Measurements from ENCODE around the gene CLDN4.
"Not testable (repeated sequence)": the region's sequence is repeated elsewhere in the genome, so short reads cannot be mapped to it uniquely, and the experiment has no call there.

Gene CLDN4

DNA sequence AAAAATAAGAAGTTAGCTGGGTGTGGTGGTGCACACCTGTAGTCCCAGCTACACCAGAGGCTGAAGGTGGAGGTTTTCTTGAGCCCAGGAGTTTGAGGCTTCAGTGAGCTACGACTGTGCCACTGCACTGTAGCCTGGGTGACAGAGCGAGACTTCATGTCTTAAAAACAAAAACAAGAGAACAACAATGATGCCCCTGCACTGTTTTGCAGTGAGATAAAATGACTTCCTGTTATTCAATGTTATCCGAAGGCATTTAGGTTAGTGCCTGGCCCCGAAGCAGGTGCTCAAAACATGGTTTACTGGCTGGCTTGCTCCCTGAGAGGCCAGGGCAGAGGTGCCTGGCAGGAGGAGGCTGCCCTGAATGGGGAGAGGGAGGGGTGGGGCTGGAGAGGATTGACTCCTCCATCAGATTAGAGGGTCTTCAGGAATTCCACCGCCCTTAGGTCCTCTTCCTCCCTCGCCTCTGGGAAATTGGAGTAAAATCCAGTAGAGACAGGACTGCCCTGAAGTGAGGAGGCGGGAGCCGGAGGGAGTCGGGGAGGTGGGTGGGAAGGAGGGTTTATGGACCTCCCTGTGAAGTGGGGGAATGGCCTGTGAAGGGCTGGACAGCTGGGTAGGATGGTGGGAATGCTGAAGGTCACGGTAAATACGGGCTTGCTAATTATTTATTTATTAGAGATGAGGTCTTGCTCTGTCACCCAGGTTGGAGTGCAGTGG lies 6.8 kb upstream of the CLDN4 start:
- DNase-seq, result no peak

DNA sequence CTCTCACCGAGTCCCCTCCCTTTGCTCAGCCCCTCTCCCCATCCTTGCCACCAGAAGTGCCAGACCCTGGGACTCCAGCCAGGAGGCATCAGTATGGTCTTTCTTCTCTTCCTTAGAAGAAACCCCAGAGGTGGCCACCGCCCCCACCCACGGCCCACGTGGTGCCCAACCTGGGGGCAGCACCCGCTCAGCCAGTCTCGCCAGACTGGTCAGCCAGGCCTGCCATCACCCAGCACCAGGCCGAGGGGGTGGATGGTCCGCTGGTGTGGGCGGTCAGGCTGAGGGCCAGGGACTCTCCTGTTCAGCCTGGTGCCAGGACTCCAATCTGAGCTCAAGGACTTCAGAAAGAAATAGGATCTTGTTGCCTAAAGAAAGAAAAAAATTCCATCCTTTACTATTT lies 5.8 kb upstream of the CLDN4 start:
- DNase-seq, result no peak

DNA sequence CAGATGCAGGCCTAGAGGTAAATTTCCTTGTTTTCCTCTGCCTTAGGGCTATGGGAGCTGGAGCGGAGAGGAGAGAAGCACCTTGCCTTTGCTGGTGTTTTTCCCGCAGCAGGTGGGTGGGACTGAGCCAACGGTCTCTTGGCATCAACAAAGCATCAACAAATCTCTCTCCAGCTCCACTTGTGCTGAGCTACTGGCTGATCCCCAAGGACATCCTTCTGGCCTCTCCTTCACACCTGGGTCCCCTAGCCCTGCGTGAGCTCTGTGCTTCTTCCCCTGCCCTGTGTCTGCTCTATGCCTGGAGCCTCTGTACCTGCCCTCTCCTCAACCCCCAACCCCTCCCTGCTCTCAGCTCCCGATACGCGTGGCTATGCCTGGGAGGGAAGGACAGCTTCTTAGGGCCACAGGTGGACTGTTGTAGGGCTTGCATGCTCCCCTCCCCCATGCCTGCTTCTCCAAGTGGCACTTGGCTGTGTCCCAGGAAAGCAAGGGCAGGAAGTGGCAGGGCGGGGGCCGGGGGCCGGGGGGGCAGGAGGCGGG lies 3.2 kb upstream of the CLDN4 start:
- DNase-seq, result peak; percentile 100

DNA sequence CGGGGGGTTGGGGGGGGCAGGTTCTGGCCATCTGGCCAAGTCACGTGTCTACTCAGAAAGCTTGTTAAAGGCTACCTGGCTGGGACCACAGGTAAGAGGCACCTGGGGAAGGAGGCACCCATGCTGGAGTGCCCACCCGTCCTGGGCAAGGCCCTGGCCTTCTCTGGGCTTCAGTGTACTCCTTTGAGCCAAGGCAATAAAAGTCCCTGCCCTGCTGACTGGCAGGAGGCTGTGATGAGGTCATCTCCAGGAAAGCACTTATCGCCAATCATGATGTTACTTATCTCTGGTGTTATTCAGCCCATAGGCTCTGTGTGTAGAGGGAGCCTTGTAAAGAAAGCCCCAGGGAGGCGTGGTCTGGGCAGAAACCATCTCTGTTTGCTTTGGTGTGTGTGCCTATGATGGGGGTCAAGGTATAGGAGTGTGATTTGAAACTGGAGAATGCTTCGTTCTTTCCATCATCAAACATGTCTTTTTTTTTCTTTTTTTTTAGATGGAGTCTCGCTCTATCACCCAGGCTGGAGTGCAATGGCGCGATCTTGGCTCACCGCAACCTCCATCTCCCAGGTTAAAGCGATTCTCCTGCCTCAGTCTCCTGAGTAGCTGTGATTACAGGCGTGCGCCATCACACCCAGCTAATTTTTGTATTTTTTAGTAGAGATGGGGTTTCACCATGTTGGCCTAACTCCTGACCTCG lies 2.5 kb upstream of the CLDN4 start:
- DNase-seq, result peak; percentile 100

DNA sequence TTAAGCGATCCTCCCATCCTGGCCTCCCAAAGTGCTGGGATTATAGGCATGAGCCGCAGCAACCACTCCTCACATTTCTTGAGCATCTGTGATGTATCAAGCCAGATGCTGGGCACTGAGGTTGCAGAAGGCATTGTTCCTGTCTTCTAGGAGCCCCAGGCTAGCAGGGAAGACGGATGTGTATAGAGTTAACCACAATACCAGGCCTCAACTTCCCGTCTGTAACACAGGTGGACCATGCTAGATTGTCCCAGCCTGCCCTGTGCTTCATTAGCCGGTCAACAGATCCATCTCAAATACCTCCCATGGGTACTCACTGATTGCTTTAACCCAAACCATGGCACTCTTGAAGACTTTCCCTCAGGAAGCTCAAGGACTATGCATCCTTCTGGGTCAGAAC lies 1.8 kb upstream of the CLDN4 start:
- no peak for DNase-seq

DNA sequence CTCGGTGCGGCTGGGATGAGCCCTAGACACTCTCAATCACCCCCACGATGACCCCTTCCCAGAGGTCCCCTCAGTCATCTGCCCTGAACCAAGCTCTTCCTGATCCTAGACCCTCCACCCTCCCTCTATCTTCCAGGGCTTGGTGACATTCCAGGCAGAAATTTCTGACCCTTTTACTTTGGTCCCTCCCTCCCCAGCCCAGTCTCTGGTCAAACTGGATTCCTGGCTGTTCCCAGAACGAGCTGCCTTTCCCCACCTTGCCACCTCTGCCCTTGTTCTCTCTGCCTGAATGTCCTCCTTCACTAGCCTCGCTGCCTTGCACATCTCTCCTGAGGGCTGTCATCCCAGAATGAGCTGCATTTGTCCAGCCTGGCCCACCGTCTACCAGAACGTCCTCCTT lies 1.3 kb upstream of the CLDN4 start:
- DNase-seq, result no peak

DNA sequence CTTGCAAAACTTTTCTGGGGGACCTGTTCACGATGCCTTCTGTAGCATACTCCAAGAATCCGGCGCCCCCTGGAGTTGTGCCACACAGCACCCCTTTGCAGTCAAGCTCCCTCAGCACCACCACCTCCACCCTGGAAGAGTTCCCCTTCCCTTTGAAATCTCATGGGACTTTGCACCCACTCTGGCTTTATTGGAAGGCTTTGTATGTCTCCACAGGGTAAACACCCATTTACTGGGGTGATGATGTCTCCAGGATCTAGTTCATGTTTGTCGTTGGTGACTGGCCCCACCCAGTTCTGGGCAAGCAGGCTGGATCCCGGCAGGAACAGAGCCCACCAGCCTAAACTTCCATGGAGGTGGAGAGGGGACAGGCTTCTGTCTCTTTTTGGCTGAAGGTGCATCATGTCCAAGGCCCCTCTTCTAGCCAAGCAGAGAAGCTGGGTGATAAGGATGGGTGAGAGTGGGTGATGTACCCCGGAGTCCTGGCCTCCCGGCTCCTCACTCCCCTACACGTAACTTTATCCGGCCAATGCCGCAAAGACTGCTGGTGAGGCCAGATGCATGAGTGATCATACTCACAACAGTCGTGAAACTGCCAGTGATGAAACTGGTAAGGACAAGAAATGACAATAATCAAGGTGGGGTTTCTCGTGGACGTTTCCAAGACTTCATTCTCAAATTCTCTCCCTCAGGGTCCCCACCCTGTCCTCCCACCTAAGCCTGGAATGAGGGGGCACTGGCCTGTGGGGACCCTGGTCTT lies 695 bp upstream of the CLDN4 start:
- no peak for DNase-seq

DNA sequence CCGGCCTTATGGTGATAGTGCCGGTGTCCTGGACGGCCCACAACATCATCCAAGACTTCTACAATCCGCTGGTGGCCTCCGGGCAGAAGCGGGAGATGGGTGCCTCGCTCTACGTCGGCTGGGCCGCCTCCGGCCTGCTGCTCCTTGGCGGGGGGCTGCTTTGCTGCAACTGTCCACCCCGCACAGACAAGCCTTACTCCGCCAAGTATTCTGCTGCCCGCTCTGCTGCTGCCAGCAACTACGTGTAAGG lies 713 bp downstream of the CLDN4 start:
- no peak for DNase-seq

DNA sequence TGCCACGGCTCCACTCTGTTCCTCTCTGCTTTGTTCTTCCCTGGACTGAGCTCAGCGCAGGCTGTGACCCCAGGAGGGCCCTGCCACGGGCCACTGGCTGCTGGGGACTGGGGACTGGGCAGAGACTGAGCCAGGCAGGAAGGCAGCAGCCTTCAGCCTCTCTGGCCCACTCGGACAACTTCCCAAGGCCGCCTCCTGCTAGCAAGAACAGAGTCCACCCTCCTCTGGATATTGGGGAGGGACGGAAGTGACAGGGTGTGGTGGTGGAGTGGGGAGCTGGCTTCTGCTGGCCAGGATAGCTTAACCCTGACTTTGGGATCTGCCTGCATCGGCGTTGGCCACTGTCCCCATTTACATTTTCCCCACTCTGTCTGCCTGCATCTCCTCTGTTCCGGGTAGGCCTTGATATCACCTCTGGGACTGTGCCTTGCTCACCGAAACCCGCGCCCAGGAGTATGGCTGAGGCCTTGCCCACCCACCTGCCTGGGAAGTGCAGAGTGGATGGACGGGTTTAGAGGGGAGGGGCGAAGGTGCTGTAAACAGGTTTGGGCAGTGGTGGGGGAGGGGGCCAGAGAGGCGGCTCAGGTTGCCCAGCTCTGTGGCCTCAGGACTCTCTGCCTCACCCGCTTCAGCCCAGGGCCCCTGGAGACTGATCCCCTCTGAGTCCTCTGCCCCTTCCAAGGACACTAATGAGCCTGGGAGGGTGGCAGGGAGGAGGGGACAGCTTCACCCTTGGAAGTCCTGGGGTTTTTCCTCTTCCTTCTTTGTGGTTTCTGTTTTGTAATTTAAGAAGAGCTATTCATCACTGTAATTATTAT lies 1.2 kb downstream of the CLDN4 start:
- peak; percentile 95 for DNase-seq

DNA sequence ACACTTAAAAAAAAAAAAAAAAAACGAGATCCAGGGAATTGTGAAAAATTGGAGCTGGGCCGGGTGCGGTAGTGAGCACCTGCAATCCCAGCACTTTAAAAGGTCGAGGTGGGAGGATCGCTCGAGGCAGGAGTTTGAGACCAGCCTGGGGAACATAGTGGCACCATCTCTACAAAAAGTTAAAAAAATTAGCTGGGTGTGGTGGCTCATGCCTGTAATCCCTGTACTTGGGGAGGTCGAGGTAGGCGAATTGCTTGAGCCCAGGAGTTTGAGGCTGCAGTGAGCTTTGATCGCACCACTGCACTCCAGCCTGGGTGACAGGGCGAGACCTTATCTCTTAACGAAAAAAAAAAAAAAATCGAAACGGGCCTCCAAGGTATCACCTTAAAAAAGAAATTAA lies 2.0 kb downstream of the CLDN4 start:
- DNase-seq, result no peak

DNA sequence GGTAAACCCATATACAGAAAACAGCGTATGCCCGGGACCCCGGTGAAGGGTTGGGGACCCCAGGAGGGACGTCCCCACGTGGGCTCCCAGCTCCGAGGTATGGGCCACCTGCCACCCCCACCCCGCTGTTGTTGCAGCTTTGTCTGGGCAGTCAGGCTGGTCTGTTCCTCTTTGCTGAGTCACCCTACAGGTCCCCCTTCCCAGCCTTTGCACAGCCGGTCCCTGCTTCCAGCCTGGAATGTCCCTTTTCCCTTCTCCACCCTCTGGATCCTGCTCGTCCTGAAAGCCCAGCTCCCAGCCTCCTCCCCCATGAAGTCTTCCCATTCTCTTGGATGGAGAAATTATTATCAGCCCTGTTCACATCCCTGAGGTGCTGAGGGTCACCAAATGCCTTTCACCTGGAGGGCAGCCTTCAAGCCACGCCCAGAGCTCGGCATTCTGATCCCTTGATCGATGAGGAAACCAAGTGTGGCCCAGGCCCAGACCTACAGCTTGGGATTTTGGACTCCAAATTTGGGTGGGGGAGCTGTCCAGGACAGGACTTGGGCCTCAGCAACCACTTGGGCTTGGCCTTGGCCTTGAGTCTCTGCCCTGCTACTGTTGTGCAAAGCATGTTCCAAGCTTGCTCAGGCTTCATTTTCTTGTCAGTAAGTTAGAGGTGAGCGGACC lies 2.6 kb downstream of the CLDN4 start:
- DNase-seq, result no peak

DNA sequence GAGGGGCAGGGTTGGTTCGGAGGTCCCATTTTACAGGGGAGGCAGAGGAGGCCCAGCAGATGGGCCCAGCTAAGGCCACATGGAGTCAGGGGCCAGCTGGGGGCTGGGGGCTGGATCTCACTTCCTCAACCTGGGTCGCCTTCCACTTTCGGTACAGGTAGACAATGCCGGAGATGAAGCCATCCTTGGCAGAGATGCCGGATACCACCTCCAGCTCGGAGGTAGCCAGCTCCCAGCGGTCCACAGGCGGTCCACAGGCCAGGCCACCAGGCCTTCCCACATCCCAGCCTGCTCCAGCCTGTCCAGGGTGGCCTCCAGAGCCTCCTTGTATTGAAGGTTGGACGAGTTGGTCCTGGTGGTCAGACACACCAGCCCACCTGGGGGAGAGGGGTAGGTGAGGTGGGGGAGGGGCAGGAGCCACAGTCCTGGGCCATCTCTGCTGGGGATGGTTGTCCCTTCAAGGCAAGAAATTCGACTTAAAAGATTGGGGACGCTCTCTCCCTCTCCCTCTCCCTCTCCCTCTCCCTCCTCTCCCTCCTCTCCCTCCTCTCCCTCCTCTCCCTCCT lies 3.9 kb downstream of the CLDN4 start:
- DNase-seq, result no peak

DNA sequence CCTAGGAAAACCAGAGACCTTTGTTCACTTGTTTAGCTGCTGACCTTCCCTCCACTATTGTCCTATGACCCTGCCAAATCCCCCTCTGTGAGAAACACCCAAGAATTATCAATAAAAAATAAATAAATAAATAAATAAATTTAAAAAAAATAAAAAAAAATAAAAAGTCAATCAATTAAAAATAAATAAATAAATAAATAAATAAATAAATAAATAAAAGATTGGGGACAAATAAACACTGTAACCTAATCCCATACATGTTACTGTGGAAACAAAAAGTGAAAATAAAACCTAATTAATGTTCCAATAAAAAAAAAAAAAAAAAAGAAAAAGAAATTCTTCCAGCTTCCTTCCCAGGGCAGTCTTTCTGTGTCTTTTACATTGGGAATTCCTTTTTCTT lies 6.4 kb downstream of the CLDN4 start:
- DNase-seq, result not testable (repeated sequence)

DNA sequence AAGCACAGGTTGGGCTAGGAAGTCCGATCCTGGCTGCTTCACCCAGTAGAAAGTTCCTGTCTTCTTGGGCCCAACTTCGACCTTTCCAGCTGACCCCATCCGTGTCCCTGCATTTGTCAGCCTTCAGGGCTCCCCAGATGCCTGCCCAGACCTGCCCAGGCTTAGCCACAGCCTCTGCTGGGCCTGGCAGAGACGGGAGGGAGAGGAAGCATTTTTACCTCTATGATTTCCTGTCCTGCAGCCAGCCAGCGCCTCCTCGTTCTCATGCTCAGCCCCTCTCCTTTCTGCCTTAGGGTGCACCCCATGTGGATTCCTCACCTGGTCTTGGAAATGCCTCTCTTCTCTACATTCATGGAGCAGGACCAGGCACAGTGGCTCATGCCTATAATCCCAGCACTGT lies 7.8 kb downstream of the CLDN4 start:
- no peak for DNase-seq

DNA sequence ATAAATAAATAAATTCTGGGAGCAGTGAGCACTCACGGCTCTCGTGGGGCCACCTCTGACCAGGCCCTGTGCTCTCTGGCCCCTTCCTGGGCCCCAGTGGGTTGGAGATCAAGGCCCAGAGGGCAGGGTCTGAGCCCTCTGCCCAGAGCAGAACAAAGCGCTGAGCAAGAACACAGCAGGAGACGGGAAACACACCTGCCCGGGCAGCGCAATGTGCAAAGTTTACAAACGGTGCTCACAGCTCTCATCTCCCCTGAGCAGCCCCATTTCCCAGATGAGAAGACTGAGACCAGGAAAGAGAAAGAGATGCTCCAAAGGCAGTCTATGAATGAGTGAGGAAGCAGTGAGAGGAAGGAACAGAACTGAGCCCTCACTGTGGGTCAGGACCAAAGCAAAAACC lies 8.5 kb downstream of the CLDN4 start:
- no peak for DNase-seq

DNA sequence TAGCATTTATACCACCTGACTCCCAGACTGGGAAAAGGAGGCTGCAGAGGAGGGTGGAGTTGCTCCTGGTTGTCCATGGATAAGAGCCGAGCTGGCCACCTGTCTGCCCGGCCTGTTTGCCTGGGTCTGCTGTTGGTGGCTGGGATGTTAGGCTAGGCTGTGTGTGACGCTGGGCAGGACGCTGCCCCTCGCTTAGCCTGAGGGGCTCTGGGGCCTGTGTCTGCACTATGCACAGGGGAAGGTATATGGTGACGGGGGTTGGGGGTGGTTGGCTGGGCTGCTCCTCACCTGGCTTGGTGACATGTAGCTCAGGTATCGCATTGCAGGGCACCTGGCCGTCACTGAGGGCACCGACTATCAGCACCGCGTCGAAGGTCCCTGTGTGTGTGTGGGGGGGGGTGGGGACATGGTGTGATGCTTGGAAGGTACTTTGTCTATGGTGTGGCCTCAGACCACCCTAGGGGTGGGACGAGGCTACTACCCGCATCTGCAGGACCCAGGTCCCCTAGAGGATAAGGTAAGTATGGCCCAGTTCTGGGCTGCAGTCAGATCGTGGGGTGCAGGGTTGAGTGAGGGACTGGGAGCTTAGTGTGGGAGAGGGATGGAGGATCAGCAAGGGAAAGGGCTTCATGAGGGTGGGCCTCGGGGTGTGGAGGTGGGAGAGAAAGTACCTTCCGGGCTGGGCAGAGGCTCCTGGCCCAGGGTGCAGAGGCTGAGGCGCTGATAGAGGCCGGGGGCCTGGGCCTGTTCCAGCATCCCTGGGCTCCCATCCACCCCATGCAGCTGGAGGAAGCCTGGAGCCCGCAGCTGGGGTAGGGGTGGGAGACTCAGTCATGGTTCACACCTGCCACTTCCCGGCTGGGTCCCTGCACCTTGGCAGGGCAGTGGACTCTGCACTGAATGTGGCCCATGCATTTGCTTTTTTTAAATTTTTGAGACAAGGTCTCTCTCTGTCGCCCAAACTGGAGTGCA lies 9.2 kb downstream of the CLDN4 start:
- DNase-seq, result no peak

DNA sequence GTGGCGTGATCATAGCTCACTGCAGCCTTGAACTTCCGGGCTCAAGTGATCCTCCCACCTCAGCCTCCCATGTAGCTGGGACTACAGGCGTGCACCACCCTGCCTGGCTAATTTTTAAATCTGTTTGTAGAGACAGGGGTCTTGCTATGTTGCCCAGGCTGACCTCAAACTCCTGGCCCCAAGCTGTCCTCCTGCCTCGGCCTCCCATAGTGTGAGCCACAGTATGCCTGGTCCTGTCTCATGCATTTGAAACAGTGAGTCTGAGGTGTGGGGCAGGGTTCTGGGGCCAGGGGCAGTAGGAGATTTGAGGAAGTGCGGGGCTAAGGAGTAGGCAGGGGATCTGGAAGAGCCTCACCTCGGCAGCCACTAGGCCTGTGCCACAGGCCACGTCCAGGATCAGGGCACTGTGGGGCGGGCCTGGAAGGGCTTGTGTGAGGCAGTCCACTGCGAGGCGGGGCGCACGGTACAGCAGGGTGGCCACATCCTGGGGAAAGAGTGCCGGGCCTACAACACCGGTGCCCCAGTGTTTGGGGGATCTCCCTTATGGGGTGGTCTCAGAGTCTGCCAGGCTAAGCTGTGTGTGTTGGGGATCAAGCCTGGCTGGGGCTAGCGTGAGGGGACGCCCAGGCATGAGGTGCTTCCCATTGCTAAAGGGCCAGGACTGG lies 10.1 kb downstream of the CLDN4 start:
- no peak for DNase-seq

DNA sequence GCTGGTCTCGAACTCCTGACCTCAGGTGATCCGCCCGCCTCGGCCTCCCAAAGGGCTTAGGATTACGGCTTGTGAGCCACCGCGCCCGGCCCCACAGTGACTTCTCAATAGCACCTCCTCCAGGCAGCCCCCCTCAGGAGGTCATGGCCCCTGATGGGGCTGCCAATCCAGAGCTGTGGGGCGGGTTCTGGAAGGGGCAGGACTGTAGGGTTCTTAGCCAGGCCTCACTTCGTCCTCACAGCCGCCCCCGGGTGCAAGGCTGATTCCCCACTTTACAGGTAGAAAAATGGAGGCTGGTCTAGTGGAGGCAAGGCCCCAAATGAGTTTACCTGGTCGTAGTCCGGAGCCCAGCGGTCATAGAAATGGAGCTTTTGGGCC lies 10.9 kb downstream of the CLDN4 start:
- no peak for DNase-seq

DNA sequence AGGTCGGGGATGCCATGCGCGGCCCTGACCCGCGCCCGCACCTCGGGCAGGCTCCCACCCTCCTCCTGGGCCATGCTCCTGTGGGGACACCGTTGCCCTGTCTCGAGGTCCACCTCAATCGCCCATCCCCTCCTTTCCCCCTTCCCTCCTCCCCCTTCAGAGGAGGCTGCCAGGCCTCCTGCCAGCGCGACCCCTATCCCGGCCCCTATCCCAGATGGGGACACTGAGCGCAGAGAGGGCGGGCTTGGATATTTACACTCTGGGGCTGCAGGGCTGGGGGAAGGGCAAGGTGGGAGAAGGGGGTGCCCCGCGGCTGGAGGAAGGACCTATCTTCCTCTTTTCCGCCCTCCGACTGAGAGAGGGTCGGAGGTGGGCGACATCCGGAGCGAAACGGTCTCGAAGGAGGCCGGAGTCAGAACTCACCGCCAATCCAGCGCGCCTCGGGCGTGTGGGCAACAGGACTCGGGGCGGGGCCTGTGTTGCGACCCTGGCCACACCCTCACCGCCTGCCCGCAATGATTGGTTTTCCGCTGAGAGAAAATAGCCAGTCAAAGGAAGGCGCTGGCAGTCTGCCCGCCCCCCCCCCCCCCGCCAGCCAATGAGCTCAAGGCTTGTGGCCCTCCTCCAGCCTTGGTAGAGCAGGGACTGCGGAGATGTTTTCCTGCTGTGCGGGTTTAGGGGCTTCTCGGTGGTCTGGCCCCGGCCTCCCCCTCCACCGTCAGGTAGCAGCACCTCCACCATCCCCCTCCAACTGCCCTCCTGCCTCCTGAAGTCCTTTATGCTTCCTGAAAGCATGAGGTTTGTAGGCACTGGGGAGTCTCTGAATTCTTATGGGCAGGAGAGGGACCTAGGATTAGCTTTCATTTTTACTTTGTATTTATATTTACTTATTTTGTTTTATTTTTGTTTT lies 11.5 kb downstream of the CLDN4 start, which contains the start of gene METTL27:
Gene METTL27, minus strand, starts transcription at position 450 of the 910 bp plus-strand sequence. Its CDS starts 376 bp downstream, at position 74.
- DNase-seq, result peak; percentile 83
